Activated CD4-positive, alpha-beta T cell treated with anti-CD3 and anti-CD28 coated beads, Interleukin-10, Interleukin-2, amounts not matched to agents 100 ng/mL and 50 ng/mL, durations not matched to agents 16 hours and 8 hours (primary cell): ENCODE measurements around the gene MRPL11.

Experiments
- DNase-seq: peaks from one replicate; pipeline ENCODE4 v3.0.0-alpha.2; 2020

MRPL11 gene

DNA sequence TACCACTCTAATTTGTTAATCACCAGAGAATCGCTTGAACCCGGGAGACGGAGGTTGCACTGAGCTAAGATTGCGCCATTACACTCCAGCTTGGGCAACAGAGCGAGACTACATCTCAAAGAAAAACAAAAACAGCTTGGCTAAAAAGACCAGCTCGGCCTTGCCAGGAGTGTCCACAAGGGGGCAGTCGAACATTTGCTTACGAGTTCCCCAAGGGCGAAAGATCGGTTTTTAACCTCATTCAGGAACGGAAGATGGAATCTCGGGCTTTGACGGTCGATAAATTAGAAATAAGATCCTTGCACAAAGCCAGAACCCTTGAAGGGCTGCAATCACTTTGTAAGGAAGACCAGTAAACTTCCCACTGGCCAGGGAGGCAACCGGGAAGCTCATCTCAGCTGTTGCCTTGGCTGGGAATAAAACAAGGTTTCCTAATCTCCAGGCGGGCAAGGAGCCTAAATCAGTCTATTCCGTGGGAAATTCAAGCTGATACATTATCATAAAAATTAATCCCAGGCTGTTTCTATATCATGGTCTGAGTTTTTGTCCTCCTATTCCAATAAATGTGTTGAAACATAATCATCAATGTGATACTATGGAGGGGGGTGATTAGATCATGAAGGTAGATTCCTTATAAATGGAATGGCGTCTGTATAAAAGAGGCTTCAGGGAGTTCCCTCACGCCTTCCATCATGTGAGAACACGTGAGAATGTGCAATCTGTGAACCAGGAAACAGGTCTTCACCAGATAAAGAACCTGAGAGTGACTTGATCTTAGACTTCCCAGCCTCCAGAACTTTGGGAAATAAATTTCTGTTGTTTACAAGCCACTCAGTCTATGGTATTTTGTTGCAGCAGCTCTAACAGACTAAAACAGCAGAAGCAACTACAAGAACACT is 52.2 kb downstream of the MRPL11 start:
- DNase-seq = peak; percentile 82
